Thyroid gland (tissue), 4 donors: Measurements from ENCODE around the gene PARG.

Experiments
- CTCF ChIP-seq, 6 experiments: fragments of 200-600 bp in 3 of 6; fragments of 450-650 bp in 3 of 6; sonication (generic) in 3 of 6; IDR thresholded peaks; one replicate each; pipeline ENCODE4 v1.5.1; 2016 to 2019; ENCODE audit warnings: antibody characterized with exemption in 6 of 6, mild to moderate bottlenecking in 2 of 6, inconsistent platforms in 1 of 6, moderate library complexity in 1 of 6
- POLR2A ChIP-seq, 2 donors: fragments of 450-650 bp; IDR thresholded peaks; one replicate each; pipeline ENCODE4 v1.6.1; 2017; ENCODE audit warnings: antibody characterized with exemption in 2 of 2, mild to moderate bottlenecking in 2 of 2, moderate library complexity in 1 of 2

- TF ChIP-seq CTCF (IDR thresholded peaks at IDR 0.05) (no peak), POLR2A (IDR thresholded peaks at IDR 0.05) (no peak)
Measured at GRCh38 chr10:49819234-49819958, 122.4 kb downstream of the PARG start.
